HG03045 (cell line): Measurements from ENCODE around the gene STX1A.

Experiments
- ATAC-seq: cut with Tn5 transposase; IDR thresholded peaks from one replicate; pipeline ENCODE4 v1.9.1; 2021; ENCODE audit warnings: mild to moderate bottlenecking, moderate library complexity; ENCODE audit not compliant: unreplicated experiment

STX1A gene

DNA sequence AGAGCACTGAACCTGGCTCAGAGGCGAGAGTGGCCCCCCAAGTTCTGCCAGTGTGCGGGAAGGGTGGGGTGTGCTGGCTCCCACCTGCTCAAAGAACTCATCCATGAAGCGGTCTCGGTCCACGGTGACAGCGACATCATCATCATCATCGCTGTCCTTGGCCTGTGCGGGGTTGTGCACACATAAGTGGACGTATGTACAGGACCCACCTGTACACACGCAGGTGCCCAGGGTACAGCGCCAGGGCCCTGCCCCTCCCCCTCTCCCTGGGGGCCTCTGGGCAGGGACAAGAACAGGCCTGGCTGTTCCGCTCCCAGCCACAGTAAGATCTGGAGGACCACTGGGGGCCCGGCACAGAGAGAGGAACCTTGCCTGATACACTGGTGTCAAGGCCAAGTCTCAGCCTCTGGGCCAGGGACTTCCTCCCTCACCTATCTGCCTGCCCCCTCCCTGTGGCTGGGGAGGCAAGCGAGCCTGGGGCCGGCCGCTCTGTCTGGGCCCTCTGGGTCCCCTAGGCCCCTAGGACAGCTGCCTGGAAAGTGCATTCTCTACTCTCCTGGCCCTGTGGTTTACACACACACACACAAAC, 10.4 kb downstream of the STX1A start:
- no peak for ATAC-seq

DNA sequence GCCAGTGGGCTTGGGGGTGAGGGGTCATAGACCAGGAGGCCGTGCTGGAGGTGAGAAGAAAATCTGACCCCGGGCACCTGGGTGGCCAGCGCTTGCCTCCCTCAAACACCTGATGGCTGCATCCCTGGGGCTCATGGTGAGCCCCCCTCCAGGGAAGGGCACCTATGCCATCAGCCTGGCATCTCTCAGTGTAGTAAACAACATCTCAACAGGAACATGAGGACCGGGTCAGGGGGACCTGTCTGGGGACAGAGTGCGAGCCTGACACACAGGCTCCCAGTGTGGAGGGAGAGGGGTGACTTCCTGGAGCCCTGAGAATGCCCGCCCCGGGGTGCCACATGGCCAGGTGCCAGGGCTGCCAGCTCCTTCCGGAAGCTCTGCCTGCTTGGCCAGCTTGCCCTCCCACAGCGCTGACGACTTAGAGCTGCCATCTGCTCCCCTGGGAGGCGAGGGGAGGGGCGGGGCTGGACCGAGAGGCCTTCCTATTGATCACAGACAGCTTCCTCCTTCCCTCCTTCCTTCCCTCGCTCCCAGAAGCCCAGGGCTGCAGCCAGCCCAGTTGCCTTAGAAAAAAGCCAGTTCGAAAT, 12.3 kb downstream of the STX1A start:
- no peak for ATAC-seq

DNA sequence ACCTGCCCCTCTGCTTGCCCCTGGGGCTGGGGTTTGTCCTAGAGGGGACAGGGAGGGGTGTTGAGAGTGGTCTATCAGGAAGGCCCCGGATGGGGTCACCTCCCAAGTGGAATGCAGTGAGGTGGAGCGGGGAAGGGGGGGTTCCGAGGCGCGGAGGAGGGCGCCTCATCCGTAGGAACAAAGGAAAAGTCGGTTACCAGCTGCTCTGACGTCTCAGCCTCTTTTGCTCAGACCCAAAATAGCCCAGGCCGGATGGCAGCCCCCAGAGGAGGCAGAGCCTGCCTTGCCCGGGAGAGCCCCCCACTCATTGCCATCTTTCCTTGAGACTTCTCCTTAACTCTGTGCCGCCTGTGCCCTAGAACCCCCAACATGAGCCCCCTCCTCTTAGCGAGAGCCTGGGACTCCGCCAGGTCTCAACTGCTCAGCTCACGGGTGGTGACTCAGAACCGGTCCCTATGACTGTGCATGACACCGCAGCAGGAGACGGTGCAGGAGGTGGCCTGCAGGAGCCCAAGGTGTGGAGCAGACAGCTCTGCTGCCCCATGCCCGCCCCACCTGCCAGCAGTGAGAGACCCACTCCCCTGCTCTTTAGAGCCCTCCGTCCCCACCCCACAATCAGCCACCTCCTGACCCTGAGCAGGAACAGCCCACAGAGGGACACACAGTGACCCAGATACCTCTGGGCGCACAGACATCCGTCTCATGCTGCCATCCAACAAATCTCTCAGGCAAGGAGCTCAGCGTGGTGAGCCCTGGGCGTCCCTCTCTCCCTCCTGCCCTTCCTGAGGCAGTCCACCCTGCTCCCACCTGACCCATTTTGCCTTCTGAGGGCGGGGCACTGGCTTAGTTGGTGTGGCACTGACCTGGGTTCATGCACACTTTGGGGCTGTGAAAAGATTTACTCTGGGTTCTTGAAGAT, 13.1 kb downstream of the STX1A start:
- ATAC-seq = no peak

DNA sequence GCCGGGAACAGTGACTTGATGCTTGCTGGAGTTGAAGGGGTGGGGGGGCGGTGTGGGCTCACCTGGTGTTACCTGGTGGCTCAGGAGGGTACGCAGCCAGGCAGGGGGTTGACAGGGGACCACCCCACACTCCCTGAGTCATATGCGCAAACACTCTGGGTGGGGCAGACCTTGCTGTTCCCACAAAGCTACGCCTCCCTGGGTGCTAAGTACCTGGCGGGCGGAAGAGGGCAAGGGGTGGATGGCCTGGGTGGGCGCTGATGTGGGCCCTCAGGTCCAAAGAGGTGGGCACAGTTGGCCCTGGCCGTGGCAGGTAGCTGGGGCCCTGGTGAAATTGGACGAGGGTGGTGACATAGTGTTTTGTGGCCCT, 13.9 kb downstream of the STX1A start:
- no peak for ATAC-seq

DNA sequence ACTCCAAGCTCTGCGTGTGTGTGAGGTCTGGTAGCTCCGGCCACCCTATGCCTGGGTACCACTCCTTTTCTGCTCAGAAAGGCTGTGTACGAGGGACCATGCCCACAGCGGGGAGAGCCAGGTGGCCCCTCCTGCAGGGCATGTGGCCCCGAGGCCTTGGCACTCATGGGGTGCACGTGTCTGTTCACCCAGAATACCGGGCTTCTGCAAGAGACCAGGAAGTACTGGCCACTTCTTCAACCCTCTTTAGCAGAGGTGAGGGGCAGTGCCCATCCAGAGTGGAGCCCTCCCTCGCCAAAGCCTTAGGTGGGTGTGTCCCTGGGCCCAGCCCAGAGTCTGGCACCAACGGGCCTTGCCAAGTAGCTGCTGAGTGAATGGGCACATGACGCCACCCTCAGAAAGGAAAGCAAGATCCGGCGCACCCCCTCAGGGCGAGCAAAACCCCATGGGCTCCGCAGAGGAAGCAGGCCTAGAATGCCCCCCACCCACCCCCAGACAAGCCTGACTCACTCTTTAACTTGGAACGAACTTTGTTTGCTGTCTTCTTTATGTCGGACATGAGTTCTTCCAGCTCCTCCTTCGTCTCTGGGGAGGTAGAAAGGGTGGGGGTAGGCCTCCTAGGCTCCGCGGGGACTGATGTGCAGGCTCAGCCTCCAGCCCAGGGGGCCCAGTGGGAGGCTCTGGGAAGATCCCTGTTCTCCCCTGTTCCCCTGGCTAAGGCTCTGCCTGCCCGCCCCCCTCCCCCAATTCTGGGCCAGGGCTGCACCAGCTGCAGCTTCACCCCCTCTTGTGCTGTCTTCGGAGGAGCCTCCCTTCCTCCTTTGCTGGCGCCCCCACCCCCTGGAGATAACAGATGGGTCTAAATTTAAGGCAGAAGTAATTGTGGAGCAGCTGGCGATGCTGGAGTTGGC, 14.6 kb downstream of the STX1A start:
- no peak for ATAC-seq

DNA sequence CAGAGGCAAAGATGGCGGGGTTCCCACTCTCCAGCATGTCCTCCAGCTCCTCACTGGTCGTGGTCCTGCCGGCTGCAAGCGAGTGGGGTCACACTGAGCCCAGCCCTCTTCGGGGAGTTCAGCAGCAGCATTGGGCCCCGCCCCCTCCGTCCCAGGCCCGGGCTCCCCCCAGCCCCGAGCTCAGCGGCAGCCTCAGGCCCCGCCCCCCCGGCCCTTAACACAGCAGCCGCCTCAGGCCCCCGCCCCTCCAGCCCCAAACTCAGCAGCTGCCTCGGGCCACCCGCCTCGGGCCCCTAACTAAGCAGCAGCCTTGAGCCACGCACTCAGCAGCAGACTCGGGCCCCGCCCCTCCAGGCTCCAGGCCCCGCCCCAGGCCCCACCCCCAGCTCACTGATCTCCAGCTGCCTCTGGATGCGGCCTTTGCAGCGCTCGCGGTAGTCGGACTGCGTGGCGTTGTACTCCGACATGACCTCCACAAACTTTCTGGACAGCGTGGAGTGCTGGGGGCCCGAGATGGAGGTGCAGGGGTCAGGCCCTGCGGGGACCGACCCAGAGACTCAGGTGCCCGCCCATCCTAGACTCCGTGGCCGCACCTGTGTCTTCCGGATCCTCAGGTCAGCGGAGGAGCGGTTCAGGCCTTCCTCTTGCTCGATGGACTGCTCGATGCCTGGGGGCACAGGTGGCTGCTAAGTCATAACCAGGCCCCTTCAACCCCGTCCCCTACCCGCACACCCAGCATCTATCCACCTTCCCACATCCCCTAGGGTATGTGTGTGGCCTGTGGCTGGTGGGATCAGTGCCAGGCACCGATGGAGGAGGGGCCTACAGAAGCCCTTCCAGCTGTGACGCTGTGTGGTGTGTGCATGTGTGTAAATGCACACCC, 15.5 kb downstream of the STX1A start:
- no peak for ATAC-seq

DNA sequence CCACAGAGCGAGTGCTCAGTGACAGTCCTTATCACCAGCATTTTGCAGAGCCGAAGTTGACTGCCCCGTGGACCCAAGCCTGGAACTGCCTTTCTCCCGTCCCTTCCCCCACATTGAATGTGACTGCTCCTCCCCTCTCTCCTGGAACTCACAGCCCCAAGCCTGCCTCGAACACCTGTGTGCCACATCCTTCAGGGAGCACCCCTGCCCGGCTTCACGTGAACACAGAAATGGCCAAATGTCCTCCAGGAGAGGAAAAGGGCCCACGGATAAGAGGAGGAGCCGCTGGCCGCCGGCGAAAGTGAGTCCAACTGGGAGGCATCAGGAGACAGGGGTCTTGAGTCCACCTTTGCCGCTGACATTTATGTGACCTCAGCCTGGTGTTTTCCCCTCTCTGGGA, 16.2 kb downstream of the STX1A start:
- ATAC-seq = no peak

DNA sequence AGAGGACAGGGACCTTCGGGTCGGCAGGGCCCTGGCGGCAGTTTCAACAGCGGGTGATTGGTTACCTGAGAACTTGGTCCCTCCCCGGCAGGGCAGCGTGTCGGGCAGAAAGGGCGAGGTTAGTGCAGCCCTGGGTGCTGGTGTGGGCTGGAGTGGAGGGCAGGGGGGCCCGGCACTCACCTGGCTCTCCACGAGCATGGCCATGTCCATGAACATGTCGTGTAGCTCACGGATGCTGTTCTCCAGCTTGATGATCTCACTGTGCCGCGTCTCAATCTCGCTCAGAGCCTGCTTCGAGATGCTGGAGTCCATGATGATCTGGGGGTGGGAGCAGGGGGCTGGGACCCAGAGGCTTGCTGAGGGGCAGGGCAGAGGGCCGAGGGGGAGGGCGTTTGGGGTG, 16.8 kb downstream of the STX1A start:
- ATAC-seq = no peak

DNA sequence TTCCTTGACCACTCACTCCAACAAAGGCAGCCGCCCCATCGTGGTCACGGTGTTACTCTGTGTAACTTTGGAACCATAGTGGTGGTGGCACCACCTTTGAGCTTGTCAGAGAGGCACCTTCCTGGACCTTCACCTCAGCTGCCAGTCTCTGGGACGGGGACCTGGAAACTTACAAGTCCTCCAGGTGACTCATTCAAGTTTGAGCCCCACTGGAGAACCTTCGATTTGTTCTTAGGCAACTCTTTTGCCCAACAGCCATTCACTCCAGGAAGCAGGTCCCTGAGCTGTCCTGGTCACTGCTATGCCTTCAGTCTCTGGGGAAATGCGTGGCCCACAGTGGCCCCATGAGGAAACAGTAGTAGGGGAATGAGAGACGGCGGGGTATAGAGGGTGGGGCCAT, 17.2 kb downstream of the STX1A start:
- no peak for ATAC-seq

DNA sequence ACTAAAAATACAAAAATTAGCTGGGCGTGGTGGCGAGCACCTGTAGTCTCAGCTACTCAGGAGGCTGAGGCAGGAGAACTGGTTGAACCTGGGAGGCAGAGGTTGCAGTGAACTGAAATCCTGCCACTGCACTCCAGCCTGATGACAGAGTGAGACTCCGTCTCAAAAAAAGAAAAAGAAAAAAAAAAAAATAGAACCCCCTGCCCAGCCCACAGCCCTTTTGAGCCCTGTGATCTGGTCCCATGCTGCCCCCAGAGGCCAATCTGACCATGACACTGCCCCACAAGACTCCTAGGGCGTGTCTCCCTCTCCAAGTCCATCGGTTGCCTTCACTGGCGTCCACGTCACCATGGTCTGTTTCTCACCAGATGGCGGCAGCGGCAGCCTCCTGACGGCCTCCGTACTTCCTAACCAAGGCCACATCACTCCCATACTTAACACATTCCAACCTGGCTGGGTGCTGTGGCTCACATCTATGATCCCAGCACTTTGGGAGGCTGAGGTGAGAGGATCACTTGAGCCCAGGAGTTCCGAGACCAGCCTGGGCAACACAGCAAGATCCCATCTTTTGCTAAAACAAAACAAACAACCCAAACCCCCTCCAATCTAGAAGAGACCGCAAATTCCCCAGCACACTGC, 18.0 kb downstream of the STX1A start:
- ATAC-seq = no peak

DNA sequence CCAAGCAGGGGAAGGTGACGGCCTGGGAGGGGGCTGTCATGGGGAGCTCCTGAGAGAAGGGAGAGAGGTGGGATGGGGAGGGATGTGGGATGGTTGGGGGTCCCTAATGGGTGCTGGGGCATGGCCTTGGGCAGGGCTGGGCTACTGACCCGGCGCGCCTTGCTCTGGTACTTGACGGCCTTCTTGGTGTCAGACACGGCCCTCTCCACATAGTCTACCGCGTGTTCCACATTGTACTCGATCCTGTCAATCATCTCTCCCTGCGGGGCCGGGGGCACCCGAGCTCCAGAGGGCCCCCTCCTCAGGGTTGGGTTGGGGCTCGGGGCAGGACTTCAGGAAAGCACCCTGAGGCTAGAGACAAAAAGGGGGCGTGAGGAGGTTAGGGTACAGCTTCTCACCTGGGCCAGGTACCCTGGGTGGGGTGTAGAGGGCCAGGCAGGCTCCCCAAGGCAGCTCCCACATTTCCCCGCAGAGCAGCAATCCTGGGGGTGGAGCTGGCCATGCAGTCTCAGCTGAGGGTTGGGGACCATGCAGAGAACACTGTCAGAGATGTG, 18.8 kb downstream of the STX1A start:
- ATAC-seq = no peak

DNA sequence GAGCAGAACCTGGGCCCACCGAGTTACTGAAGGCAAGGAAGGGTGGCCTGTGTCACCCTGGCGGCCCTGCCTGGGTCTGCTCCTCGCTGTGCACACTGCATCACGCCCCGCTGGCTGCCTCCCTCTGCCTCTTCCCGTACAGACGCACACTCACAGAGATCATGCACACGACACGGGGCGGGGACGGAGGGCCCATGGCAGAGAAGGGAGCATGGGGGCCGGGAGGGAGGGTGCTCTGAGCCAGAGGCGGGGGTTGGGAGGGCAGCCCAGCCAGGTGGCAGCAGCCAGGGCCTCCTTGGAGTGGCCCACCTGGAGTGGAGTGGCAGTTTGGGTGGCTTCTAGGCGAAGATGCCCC, 19.4 kb downstream of the STX1A start:
- ATAC-seq = no peak

DNA sequence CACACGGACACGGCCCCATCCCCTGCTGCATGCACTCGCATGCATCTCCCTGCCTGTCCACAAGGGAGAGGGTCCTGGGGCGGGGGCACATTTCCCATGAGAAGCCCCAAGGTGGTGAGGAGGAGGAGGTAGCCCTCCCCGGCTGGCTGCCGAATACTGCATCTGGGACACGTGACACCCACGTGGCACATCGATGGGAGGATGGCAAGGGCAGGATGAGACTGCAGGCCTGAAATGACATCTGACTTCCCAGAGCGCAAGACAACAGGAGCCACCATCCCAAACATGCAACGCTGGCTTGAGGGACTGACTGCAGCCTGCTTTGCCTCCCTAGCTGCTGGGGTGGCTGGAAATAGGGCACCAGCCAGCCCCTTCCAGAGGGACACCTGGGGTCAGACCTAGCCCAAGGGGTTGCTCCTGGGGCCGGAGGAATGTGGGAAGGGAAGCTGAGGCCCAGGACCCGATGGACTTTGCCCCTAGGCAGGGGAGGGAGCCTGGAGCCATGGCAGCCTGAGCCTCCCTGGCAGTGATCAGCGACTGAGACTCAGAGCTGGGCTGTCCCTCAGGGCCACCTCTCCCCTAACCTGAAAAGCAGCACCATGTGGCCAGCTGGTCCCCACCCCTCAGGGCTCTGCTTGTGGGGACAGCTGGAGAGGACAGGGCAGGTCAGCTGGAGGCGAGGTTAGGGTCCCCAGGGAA, 19.9 kb downstream of the STX1A start:
- no peak for ATAC-seq

DNA sequence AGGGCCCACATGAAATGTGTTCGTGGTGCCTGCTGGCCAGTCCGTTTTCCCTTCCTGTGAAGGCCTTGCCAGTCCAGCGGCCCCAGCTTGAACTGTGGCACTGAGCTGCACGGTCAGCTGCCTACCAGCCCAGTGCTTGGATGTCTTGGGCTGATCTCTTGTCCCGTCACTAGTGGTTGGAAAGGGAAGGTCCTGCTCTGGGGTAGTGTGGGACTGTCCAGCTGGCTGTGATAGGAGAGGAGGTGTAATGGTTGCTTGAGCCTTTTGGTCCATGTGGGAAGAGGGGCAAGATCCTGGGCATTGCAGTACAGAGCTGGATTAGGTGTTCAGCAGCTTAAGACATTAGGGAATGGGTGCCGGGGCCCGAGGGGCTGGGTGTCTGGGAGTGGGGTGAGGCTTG, 21.1 kb downstream of the STX1A start:
- ATAC-seq = no peak

DNA sequence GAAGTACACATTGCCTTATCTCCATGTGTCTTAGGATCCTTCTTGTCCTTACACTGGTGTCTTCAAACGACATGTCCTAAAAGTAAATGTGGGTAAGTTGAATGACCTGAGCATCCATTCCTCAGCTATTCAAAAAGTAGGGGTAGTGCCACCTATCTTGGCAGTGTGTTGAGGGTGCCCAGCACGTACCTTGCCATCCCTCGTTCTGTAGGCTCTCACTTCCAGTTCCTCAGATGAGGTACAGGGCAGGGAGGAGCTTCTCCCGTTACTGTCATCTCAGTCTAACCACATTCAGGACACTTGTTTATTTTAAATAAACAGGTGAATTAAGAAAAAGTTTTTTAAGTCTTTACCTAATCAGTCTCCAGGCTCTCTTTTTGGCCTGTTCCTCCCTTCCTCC, 23.1 kb downstream of the STX1A start:
- no peak for ATAC-seq

DNA sequence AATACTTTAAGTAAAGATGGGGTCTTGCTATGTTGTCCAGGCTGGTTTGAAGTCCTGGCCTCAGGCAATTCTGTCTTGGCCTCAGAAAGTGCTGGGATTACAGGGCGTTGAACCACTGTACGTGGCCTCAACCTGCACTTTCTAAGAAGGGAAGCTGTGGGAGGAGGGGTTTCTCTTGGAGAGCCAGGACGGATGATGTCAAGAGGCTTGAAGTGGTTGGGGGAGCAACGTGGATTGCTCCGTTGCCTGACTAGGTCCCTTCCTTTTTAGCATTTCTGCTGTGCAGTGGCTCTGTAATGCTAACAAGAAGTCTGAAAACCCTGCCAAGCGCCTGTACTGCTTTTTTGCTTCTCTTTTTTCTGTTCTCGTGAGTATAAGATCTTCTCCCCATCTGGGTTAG, 28.8 kb downstream of the STX1A start:
- ATAC-seq = no peak

DNA sequence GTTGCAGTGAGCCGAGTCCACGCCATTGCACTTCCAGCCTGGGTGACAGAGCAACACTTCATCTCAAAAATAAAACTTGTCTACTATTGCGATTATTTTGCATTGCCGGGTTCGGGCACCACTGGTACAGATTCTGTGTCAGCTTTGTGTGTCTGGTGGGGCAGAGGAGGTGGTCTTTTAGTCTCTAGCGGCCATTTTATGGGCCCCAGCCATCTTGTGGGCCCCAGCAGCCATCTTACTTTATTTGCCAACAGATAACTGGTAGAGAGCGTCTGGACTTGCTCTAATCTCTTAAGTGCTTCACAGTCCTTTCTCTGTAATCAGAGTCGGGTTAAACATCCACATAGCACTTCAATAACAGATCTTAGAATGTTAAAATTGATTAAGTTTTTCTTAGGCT, 31.2 kb downstream of the STX1A start:
- ATAC-seq = no peak

DNA sequence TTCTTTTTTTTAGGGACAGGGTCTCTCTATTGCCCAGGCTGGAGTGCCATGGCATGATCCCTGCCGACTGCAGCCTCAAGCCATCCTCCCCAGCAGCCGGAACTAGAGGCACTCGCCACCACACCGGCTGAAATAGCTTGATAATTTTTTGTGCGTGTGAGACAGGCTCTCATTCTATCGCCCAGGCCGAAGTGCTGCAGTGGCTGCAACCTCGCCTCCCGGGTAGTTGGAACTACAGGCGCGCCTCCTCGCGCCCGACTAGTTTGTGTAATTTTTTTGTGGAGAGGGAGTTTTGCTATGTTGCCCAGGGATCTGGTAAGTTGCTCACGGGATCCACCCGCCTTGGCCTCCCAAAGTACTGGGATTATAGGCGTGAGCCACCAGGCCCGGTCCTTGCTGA, 34.2 kb downstream of the STX1A start:
- no peak for ATAC-seq
